Sigmoid colon (tissue), 4 donors: ENCODE measurements around the gene MAMDC2.

Experiments
- POLR2A ChIP-seq, 2 donors: fragments of 450-650 bp; IDR thresholded peaks; one replicate each; pipeline ENCODE4 v1.6.1; 2016; ENCODE audit warnings: antibody characterized with exemption in 2 of 2, mild to moderate bottlenecking in 2 of 2, moderate library complexity in 2 of 2
- POLR2AphosphoS5 ChIP-seq, 4 donors: sonication (generic); formaldehyde crosslinking; IDR thresholded peaks; one replicate each; pipeline ENCODE4 v1.6.1; 2017; ENCODE audit warnings: antibody characterized with exemption in 4 of 4
- TF ChIP-seq, protein P1 (sequence below), 4 experiments: fragments of 450-650 bp in 3 of 4; fragments of 200-600 bp in 1 of 4; IDR thresholded peaks; one replicate each; pipeline ENCODE4 v1.5.1; 2016 to 2019; ENCODE audit warnings: antibody characterized with exemption in 4 of 4, mild to moderate bottlenecking in 3 of 4, moderate library complexity in 2 of 4

DNA sequence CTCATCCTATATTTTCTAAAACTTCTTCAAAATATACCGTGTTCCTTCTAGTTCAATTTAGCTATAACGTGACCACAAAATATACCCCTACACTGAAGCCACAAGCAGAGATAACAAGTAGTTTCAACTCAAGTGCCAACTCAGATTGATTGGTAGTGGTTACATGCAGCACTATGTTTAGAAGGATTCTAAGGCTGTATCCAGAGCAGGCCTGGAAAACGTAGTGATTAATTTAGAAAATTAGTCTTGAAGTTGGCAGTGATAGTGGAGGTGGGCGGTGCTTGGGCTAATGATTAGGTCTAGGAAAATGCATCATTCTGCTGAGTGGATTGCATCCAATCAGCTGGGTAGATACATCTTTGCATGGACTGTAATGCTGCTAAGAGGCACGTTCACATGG, 61.5 kb downstream of the MAMDC2 start:
- TF ChIP-seq, protein P1, sequence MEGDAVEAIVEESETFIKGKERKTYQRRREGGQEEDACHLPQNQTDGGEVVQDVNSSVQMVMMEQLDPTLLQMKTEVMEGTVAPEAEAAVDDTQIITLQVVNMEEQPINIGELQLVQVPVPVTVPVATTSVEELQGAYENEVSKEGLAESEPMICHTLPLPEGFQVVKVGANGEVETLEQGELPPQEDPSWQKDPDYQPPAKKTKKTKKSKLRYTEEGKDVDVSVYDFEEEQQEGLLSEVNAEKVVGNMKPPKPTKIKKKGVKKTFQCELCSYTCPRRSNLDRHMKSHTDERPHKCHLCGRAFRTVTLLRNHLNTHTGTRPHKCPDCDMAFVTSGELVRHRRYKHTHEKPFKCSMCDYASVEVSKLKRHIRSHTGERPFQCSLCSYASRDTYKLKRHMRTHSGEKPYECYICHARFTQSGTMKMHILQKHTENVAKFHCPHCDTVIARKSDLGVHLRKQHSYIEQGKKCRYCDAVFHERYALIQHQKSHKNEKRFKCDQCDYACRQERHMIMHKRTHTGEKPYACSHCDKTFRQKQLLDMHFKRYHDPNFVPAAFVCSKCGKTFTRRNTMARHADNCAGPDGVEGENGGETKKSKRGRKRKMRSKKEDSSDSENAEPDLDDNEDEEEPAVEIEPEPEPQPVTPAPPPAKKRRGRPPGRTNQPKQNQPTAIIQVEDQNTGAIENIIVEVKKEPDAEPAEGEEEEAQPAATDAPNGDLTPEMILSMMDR (IDR thresholded peaks at IDR 0.05) = no peak
- TF ChIP-seq POLR2AphosphoS5 (IDR thresholded peaks at IDR 0.05) (no peak), POLR2A (IDR thresholded peaks at IDR 0.05) (no peak)
